Mucosa of descending colon (tissue), 3 donors: Measurements from ENCODE around the gene TRMT61A. TPM values are rescaled to one million over a fixed set of nuclear protein-coding genes. Genes with fewer than 3 reads are reported as not detected.
A peak's percentile ranks its signal among the peaks of the same experiment; 100 is the strongest.

ENCODE experiments used
- ATAC-seq: fragments of 200-7000 bp; cut with Tn5 transposase; one replicate; pipeline ENCODE4 v1.9.1; 2020; ENCODE audit warnings: mild to moderate bottlenecking, moderate library complexity
- DNase-seq, 3 donors: peaks; one replicate each; pipeline ENCODE4 v3.0.0-alpha.2; 2020
- H3K36me3 ChIP-seq: fragments of 200-600 bp; one replicate; pipeline ENCODE4 v1.8.0; 2021; ENCODE audit warnings: low read depth, mild to moderate bottlenecking
- H3K4me1 ChIP-seq: fragments of 200-600 bp; one replicate; pipeline ENCODE4 v1.8.0; 2021; ENCODE audit warnings: low read depth, mild to moderate bottlenecking
- H3K4me3 ChIP-seq: fragments of 200-600 bp; one replicate; pipeline ENCODE4 v1.8.0; 2021; ENCODE audit warnings: mild to moderate bottlenecking
- H3K9me3 ChIP-seq: fragments of 200-600 bp; one replicate; pipeline ENCODE4 v1.8.0; 2021; ENCODE audit warnings: mild to moderate bottlenecking
- CTCF ChIP-seq: fragments of 200-600 bp; IDR thresholded peaks from one replicate; pipeline ENCODE4 v1.8.0; 2022; ENCODE audit warnings: antibody characterized with exemption, mild to moderate bottlenecking
- intact Hi-C, 2 donors: fragments of 100-400 bp; cut with DNase I in 1 of 2; cut with micrococcal nuclease in 1 of 2; formaldehyde crosslinking; loops; one replicate each; pipeline versions ENCODE4 v1.11.0 to v1.11.1; 2022; cut with DNase I, micrococcal nuclease
- long read RNA-seq, 2 donors: library from polyadenylated mRNA; unstranded; transcript quantifications; one replicate each; pipeline ENCODE4 v2.0.0, GENCODE V29; 2019 to 2021
- total RNA-seq, 3 donors: library from RNA; stranded (reverse); fragmentation: NEBNext Ultra II Directional in 2 of 3; extraction: Animal tissue kit (Norgen Biotek cat#: 25700) in 2 of 3; gene quantifications; one replicate each; pipeline versions ENCODE4 v1.2.1 to v1.2.4, GENCODE V29; 2021 to 2023
- donor health status: DM: no; HTN: no; CAD: no; lungs with moderate emphysema.
- donor health status: DM: no; HTN: no; CAD: no.
- donor health status: DM: no; HTN: yes; CAD: no.

The TRMT61A gene
- total RNA-seq, result 10 to 100 TPM; 10.2 to 23.7 (median 10.5) TPM
- long read RNA-seq, donor 1, transcript TRMT61A-202 (4 exons, 3,229 nt), result major isoform, 88 of 155 reads
- long read RNA-seq, donor 1, partial matches to known transcripts, result 45 of 155 reads
- long read RNA-seq, donor 1, other reads (novel, unspliced or antisense), result 20 of 155 reads
- long read RNA-seq, donor 2, transcript TRMT61A-202 (4 exons, 3,229 nt), result major isoform, 16 of 19 reads
- long read RNA-seq, donor 2, partial matches to known transcripts, result 1 of 19 reads
- long read RNA-seq, donor 2, other reads (novel, unspliced or antisense), result 2 of 19 reads

DNA sequence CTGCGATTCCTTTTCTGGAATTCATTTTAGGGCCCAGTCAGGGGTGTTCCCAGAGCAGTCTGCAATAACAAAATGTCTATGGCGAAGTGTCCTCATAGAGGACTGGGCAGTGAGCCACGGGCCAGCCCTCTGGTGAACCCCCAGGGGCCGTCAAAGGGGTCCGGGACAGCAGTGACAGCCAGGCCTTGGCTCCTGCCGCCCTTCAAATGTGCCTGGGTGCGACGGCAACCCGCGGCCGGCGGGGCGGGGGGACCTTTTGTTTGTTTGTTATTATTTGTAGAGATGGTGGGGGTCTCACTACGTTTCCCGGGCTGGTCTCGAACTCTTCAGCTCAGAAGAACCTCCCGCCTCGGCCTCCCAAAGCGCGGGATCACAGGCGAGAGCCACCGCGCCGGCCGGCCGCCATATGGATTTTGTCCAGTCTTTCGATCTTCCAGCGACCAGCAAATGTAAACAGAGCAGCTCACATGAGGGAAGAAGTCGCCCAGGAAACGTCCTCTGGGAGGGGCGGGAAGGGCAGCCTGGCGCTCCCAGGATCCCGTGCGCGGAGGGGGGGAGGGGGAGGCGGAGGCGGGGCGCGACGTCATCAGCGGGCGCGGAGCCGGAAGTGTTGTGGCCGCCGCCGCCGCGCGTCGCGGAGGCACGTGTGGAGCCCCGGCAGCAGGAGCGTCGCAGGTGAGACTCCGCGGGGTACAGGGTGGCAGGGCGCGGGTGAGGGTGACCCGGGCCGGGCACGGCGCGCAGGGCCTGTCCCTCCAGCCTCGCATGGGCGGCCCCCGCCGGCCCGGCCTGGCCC is at the start of gene TRMT61A:
TRMT61A (plus strand) TSS at position 610 of the 796 bp plus-strand sequence. CDS start 783 bp downstream, outside the sequence.
- Histone ChIP-seq H3K36me3 (no peaks in the 10 kb centered on the region), H3K4me3 (peak within 1 kb of the TSS; percentile 68), H3K9me3 (no peaks in the 10 kb centered on the region), H3K4me1 (peaks cover 46% of the 10 kb centered on the region)
- peak; percentile 89 for ATAC-seq
- no peak for TF ChIP-seq CTCF
- intact Hi-C loops, result no loop called here
- peak; percentile 91 to 93 (median 91) for DNase-seq

DNA sequence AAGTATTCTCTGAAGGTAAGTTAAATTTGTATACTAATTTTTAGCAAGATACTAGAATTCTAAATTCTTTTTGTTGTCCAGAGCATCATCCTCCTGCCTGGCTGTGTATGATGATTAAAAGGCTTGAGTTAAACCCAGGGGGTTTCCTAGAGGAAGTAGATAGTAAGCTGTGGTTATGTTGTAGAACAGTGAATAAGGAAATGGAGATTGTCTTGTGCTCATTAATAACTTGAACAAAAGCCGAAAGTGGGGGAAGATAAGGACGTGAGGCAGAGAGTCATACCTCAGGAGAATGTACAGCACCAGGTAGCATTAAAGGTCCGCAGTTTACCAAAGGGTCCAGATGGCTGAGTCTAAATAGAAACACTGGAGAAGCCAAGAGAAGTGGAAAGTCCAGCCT is 48.4 kb upstream of the TRMT61A start:
- Histone ChIP-seq H3K36me3 (peaks cover 3% of the 10 kb centered on the region), H3K9me3 (no peaks in the 10 kb centered on the region), H3K4me3 (no peak overlapping the region), H3K4me1 (no peaks in the 10 kb centered on the region)
- TF ChIP-seq CTCF, result no peak
- ATAC-seq (peak; percentile 24), DNase-seq (no peak)
- intact Hi-C loops, result no loop called here

- ATAC-seq (no peak), DNase-seq (no peak)
- H3K9me3 ChIP-seq, result no peaks in the 10 kb centered on the region
- H3K4me3 ChIP-seq, result no peak overlapping the region
- peaks cover 3% of the 10 kb centered on the region for H3K36me3 ChIP-seq
- no peak for TF ChIP-seq CTCF
- H3K4me1 ChIP-seq, result no peaks in the 10 kb centered on the region
- intact Hi-C loops, result no loop called here
Observed at GRCh38 chr14:103483600-103483999, 45.4 kb upstream of the TRMT61A start.

GRCh38 chr14:103485504-103485903 is 43.5 kb upstream of the TRMT61A start:
- no peak for TF ChIP-seq CTCF
- DNase-seq (no peak), ATAC-seq (no peak)
- peaks cover 3% of the 10 kb centered on the region for H3K36me3 ChIP-seq
- no peak overlapping the region for H3K4me3 ChIP-seq
- intact Hi-C loops, result no loop called here
- no peaks in the 10 kb centered on the region for H3K4me1 ChIP-seq
- no peaks in the 10 kb centered on the region for H3K9me3 ChIP-seq

DNA sequence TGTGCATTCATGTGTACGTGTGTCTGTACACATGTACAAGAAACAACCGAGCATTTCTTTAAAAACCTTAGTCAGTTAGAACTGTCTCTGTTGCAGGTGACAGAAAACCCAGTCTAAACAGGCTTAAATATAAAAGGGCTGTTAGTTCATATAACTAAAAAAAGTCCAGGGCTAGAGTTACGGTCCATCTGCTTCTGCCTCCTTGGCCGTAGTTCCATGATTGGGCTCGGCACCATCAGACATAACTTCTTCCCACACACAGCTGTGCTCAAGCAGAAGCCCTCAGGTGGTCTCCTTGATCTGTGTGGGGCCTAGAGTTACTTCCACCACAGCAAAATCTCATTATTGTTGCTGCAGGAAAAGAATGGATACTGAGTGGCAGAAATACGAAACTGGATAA is 40.9 kb upstream of the TRMT61A start:
- intact Hi-C loops, result no loop called here
- H3K4me3 ChIP-seq, result no peak overlapping the region
- no peaks in the 10 kb centered on the region for H3K4me1 ChIP-seq
- H3K9me3 ChIP-seq, result no peaks in the 10 kb centered on the region
- DNase-seq (no peak), ATAC-seq (no peak)
- TF ChIP-seq CTCF, result no peak
- H3K36me3 ChIP-seq, result peaks cover 3% of the 10 kb centered on the region
